PFSK-1 (cell line): ENCODE data around the gene CLIC6. TPM values are rescaled to one million over a fixed set of nuclear protein-coding genes. Genes with fewer than 3 reads are reported as not detected.

Experiments
- FOXP2 ChIP-seq: optimal IDR thresholded peaks from 2 replicates; pipeline ENCODE3; 2011; ENCODE audit warnings: borderline replicate concordance, control low read depth, inconsistent platforms; ENCODE audit not compliant: insufficient read depth; ENCODE audit errors: extremely low read length, extremely low read depth
- POLR2AphosphoS5 ChIP-seq: IDR thresholded peaks from 2 replicates; pipeline ENCODE4 v1.6.1; 2012; ENCODE audit warnings: low read depth, mild to moderate bottlenecking, control low read depth, low read length, moderate library complexity
- SIN3A ChIP-seq: IDR thresholded peaks from 2 replicates; pipeline ENCODE4 v1.6.1; 2012; ENCODE audit warnings: mild to moderate bottlenecking, low read length, moderate library complexity, borderline replicate concordance; ENCODE audit not compliant: insufficient read depth
- TAF1 ChIP-seq: IDR thresholded peaks from 2 replicates; pipeline ENCODE4 v1.6.1; 2012; ENCODE audit warnings: low read length, control low read depth, borderline replicate concordance; ENCODE audit not compliant: insufficient read depth
- polyA plus RNA-seq: library from polyadenylated mRNA; unstranded; fragments of >200 nt; gene quantifications from one replicate; pipeline ENCODE4 v1.2.1, GENCODE V29; 2012; ENCODE audit warnings: low read depth, missing spikeins; ENCODE audit not compliant: insufficient read length
- TF ChIP-seq, protein P1 (sequence below), 2 experiments: IDR thresholded peaks; 2 replicates each; pipeline versions ENCODE4 v1.6.1 to v1.8.0; 2011 to 2012; ENCODE audit warnings: low read depth in 2 of 2, low read length in 2 of 2, control low read depth in 1 of 2, inconsistent platforms in 1 of 2, mild to moderate bottlenecking in 1 of 2, moderate library complexity in 1 of 2; ENCODE audit not compliant: insufficient read depth in 1 of 2

Gene CLIC6
- not detected for polyA plus RNA-seq

DNA sequence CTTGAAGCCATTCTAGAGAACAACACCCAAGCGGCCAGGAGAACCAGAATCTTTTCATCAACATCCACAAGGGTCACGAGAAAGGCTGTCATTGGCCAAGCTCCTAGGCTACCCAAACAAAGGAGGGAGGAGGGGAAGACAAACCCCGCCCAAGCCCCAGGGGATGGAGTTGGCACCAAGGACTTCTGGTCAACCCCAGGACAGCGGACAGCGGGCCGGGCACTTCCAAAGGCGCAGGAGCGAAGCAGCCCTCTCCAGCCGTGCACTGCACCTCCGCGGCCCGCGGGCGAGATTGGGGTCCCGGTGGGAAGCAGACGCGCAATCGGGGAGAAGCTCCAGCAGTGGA, at the start of gene CLIC6:
TSS of gene CLIC6 (plus strand) at position 192 of the 346 bp plus-strand sequence. CDS start 395 bp downstream, outside the sequence.
- no peak for TF ChIP-seq SIN3A
- TF ChIP-seq, protein P1, sequence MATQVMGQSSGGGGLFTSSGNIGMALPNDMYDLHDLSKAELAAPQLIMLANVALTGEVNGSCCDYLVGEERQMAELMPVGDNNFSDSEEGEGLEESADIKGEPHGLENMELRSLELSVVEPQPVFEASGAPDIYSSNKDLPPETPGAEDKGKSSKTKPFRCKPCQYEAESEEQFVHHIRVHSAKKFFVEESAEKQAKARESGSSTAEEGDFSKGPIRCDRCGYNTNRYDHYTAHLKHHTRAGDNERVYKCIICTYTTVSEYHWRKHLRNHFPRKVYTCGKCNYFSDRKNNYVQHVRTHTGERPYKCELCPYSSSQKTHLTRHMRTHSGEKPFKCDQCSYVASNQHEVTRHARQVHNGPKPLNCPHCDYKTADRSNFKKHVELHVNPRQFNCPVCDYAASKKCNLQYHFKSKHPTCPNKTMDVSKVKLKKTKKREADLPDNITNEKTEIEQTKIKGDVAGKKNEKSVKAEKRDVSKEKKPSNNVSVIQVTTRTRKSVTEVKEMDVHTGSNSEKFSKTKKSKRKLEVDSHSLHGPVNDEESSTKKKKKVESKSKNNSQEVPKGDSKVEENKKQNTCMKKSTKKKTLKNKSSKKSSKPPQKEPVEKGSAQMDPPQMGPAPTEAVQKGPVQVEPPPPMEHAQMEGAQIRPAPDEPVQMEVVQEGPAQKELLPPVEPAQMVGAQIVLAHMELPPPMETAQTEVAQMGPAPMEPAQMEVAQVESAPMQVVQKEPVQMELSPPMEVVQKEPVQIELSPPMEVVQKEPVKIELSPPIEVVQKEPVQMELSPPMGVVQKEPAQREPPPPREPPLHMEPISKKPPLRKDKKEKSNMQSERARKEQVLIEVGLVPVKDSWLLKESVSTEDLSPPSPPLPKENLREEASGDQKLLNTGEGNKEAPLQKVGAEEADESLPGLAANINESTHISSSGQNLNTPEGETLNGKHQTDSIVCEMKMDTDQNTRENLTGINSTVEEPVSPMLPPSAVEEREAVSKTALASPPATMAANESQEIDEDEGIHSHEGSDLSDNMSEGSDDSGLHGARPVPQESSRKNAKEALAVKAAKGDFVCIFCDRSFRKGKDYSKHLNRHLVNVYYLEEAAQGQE (IDR thresholded peaks at IDR 0.05; ENCODE audit: insufficient read depth in 1 of 2, low read depth in 2 of 2, low read length in 2 of 2): no peak
- TF ChIP-seq FOXP2: no peak
- TF ChIP-seq TAF1: no peak
- no peak for TF ChIP-seq POLR2AphosphoS5

DNA sequence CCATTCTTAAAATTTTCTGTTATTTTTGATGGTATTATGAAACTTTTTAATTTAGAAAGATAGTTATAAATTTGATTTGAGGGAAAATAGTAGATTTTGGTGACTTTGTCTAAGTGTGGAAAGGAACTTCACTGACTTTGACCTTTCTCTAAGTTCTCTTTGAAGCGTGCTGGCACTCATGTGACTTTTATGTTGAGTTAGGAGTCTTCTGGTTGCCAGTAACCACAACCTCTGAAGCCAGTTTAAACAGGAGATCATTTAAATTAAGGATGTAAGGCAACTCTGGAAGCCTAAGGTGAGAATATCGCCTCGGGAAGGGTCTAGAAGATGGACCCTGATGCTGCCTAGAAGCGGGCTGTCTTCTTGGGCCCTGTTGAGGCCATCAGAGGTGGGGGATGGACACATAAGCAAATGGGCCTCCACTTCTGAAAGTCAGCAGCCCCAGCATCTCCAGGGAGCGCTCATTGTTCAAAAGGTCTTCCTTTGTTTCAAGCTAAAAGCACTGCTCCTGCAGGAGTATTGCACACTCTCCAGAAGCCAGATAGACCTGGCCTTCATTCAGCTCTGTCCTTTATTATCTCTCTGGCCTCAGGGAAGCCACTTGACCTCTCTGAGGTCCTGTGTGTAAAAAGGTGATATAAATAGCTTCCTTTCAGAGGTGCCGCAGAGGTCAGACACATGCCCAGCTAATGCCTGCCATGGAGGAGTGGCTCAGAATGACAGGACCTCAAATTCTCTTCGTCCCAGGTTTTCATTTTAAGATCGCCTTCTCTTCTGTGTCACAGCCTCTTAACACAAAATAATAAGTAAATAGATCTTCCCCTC, 48.7 kb upstream of the CLIC6 start:
- TF ChIP-seq SIN3A: no peak

DNA sequence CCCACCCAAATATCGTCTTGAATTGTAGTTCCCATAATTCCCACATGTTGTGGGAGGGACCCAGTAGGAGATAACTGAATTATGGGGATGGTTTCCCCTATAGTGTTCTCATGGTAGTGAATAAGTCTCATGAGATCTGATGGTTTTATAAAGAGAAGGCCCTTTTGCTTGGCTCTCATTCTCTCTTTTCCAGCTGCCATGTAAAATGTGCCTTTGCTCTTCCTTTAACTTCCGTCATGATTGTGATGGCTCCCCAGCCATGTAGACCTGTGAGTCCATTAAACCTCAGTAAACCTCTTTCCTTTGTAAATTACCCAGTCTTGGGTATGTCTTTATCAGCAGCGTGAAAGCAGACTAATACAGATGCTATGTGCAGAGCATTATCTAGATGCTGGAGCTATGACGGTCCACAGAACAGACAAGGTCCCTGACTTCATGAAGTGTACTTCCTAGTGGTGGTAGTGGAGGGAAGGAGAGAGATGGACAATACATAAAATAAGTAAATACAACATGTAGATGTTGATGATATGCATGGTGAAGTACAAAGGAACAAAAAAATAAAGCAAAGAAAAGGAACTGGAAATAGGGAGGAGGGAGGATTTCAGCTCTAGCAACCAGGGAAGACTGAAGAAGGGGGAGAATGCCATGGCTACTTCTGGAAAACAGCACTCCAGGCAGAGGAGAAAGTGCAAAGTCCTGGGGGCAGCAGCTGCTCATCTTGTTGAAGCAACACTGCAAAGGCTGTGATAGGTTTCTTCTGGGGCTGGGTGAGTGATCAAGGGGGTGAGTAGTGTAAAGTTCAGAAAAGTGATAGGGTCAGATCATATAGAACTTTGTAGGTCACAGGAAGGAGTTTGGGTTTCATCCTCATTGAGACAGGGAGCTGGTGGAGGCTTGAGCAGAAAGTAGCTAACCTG, 47.1 kb upstream of the CLIC6 start:
- no peak for TF ChIP-seq FOXP2
- no peak for TF ChIP-seq TAF1
- no peak for TF ChIP-seq SIN3A
- TF ChIP-seq POLR2AphosphoS5: no peak
- TF ChIP-seq, protein P1 (IDR thresholded peaks at IDR 0.05; ENCODE audit: insufficient read depth in 1 of 2, low read depth in 2 of 2, low read length in 2 of 2): no peak

DNA sequence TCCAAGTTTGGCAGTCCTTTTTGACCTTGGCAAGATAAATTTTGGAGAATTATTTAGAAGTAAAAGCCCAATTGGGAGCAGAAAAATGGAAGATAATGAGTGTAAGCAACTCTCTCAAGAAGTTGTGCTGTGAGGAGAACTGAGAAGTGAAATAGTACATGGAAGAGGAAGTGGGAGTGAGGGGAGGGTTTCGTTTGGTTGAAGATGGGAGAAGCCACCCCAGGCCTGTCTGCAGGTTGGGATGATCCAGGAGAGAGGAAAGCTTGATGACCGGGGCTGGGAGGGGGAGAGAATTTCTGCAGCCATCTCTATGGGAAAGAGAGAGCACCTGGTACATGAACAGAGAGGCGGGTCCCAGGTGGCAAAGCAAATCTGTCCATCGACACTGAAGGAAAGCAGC, 45.3 kb upstream of the CLIC6 start:
- TF ChIP-seq, protein P1 (IDR thresholded peaks at IDR 0.05; ENCODE audit: insufficient read depth in 1 of 2, low read depth in 2 of 2, low read length in 2 of 2): no peak
- TF ChIP-seq TAF1 (no peak), POLR2AphosphoS5 (no peak), FOXP2 (no peak), SIN3A (no peak)

DNA sequence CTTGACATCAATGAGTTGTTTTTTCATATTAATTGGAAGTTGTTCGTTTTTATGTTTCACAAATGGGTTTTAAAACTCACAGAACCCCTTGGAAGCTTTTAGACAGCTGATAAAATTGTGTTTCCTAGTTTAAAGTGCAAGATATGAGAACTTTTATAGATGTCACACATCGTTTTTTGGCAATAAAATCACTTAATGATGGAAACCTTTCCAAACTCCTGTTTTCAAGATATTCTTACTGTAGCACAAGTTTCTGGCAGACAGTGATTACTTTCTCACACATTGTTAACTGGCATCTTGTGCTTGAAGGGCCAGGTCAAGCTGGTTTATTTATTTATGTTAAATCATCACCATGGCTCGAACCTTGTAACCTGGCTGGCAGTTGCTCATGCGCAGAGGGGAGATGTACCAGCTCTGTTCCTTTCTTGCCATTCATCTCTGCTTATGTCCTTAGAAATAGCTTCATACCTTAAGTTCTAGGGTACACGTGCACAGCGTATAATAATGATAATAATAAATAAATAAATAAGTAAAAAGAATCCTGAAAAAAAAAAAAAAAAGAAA, 43.7 kb upstream of the CLIC6 start:
- no peak for TF ChIP-seq SIN3A
- TF ChIP-seq FOXP2: no peak
- TF ChIP-seq, protein P1 (IDR thresholded peaks at IDR 0.05; ENCODE audit: insufficient read depth in 1 of 2, low read depth in 2 of 2, low read length in 2 of 2): no peak
- no peak for TF ChIP-seq POLR2AphosphoS5
- TF ChIP-seq TAF1: no peak
